Tibial nerve (tissue), 4 donors: ENCODE data around the gene TFB1M. TPM values are rescaled to one million over a fixed set of nuclear protein-coding genes. Genes with fewer than 3 reads are reported as not detected.
A peak's percentile ranks its signal among the peaks of the same experiment; 100 is the strongest.

ENCODE experiments used
- DNase-seq, 2 donors: peaks; one replicate each; pipeline ENCODE4 v3.0.0-alpha.2; 2019; ENCODE audit warnings: low spot score in 2 of 2
- H3K27ac ChIP-seq, 4 donors: fragments of 200-600 bp; sonication (generic) in 3 of 4; one replicate each; pipeline ENCODE4 v1.5.1; 2017 to 2019; ENCODE audit warnings: mild to moderate bottlenecking in 1 of 4
- H3K27me3 ChIP-seq, 2 donors: fragments of 200-600 bp; sonication (generic) in 1 of 2; one replicate each; pipeline versions ENCODE4 v1.5.1 to v1.6.0; 2017 to 2019
- H3K36me3 ChIP-seq, 3 donors: fragments of 200-600 bp; sonication (generic); one replicate each; pipeline ENCODE4 v1.5.1; 2018 to 2019
- H3K4me1 ChIP-seq, 4 donors: fragments of 200-600 bp; sonication (generic) in 3 of 4; one replicate each; pipeline ENCODE4 v1.5.1; 2017 to 2019
- H3K4me3 ChIP-seq, 4 donors: fragments of 200-600 bp; sonication (generic) in 3 of 4; one replicate each; pipeline ENCODE4 v1.5.1; 2017 to 2019; ENCODE audit warnings: mild to moderate bottlenecking in 1 of 4, moderate library complexity in 1 of 4
- H3K9me3 ChIP-seq, 4 donors: fragments of 200-600 bp; sonication (generic) in 3 of 4; one replicate each; pipeline ENCODE4 v1.5.1; 2017 to 2019
- EP300 ChIP-seq, 2 donors: sonication (generic); formaldehyde crosslinking; IDR thresholded peaks; one replicate each; pipeline ENCODE4 v1.6.1; 2017; ENCODE audit warnings: antibody characterized with exemption in 2 of 2, mild to moderate bottlenecking in 1 of 2
- POLR2A ChIP-seq, 2 donors: fragments of 450-650 bp; IDR thresholded peaks; one replicate each; pipeline ENCODE4 v1.6.1; 2017; ENCODE audit warnings: antibody characterized with exemption in 2 of 2, mild to moderate bottlenecking in 2 of 2, moderate library complexity in 2 of 2
- WGBS, 2 donors: methylation state at CpG; one replicate each; pipeline ENCODE4 v1.1.5; 2018; 5-methylcytosine and 5-hydroxymethylcytosine counted together
- total RNA-seq, 4 donors: library from RNA; depleted of rRNA; stranded (reverse); fragments of >200 nt; gene quantifications; one replicate each; pipeline ENCODE4 v1.1.0, GENCODE V29; 2016
- TF ChIP-seq, protein P1 (sequence below), 5 experiments: fragments of 200-600 bp in 3 of 5; fragments of 450-650 bp in 2 of 5; sonication (generic) in 3 of 5; IDR thresholded peaks; one replicate each; pipeline ENCODE4 v1.5.1; 2016 to 2019; ENCODE audit warnings: antibody characterized with exemption in 5 of 5, mild to moderate bottlenecking in 3 of 5, moderate library complexity in 2 of 5

TFB1M gene
- total RNA-seq, 4 donors from 2014 or later, result 21.4 to 52.7 (median 22.1) TPM

DNA sequence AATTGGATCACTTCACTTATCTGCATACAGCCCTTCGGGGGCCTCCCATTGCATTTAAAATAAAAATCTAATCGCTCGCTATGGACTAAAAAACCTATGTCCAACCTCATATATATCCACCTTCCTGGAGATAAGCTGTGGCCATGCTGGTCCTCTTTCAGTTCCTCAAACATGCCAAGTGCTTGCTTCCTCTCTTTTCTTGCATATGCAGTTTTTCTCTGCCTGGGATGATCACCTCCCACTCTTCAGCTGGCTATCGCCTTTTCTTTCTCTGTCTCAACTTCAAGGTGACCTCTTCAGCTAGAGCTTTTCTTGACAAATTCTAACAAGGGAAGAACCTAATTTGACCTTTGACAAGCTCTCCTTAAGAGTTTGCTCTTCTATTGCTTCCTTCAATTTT is 5.6 kb upstream of the TFB1M start:
- H3K4me3 ChIP-seq, result no peak overlapping the region

DNA sequence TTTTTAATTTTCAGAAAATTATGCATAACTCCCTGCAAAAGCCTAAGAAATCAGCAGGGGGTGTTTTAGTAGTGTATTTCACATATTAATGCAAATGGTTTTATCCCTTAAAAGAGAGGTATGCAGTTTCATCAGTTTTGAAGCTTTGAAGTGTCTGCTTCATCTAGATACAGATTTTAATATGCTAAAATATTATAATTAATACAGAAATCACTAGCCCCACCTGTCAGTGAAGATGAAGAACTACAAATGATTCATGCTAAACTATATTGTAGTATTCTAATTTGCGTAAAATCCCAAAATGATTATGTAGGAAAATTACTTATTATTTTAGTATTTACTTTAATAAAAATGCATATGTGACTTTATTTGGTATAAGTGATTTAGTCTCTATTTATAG is 2.9 kb upstream of the TFB1M start:
- no peak overlapping the region for H3K27ac ChIP-seq
- DNase-seq, result no peak
- no peaks in the 10 kb centered on the region for H3K27me3 ChIP-seq
- no peak for TF ChIP-seq POLR2A (IDR thresholded peaks at IDR 0.05)
- TF ChIP-seq, protein P1, sequence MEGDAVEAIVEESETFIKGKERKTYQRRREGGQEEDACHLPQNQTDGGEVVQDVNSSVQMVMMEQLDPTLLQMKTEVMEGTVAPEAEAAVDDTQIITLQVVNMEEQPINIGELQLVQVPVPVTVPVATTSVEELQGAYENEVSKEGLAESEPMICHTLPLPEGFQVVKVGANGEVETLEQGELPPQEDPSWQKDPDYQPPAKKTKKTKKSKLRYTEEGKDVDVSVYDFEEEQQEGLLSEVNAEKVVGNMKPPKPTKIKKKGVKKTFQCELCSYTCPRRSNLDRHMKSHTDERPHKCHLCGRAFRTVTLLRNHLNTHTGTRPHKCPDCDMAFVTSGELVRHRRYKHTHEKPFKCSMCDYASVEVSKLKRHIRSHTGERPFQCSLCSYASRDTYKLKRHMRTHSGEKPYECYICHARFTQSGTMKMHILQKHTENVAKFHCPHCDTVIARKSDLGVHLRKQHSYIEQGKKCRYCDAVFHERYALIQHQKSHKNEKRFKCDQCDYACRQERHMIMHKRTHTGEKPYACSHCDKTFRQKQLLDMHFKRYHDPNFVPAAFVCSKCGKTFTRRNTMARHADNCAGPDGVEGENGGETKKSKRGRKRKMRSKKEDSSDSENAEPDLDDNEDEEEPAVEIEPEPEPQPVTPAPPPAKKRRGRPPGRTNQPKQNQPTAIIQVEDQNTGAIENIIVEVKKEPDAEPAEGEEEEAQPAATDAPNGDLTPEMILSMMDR (IDR thresholded peaks at IDR 0.05), result peak in 2 of 5 experiments; percentile 16 to 20
- H3K4me3 ChIP-seq, result no peak overlapping the region
- WGBS, 2 donors, result 74 to 82% methylated on average over 1 of the region's 1 CpG
- H3K4me1 ChIP-seq, result peaks cover 0 to 19% (median 8%) of the 10 kb centered on the region in 4 donors
- no peaks in the 10 kb centered on the region for H3K36me3 ChIP-seq
- H3K9me3 ChIP-seq, result no peaks in the 10 kb centered on the region

More for the DNA sequence above, 5.6 kb upstream of the TFB1M start:
- Histone ChIP-seq H3K4me1 (peaks cover 0 to 9% (median 4%) of the 10 kb centered on the region in 4 donors), H3K27me3 (no peaks in the 10 kb centered on the region), H3K27ac (no peak overlapping the region), H3K36me3 (no peaks in the 10 kb centered on the region), H3K9me3 (no peaks in the 10 kb centered on the region)
- TF ChIP-seq EP300 (IDR thresholded peaks at IDR 0.05) (no peak), POLR2A (IDR thresholded peaks at IDR 0.05) (no peak)
- TF ChIP-seq, protein P1 (IDR thresholded peaks at IDR 0.05), result no peak
- WGBS, 2 donors, result 86 to 92% methylated on average over 4 of the region's 4 CpGs
- DNase-seq, result no peak

DNA sequence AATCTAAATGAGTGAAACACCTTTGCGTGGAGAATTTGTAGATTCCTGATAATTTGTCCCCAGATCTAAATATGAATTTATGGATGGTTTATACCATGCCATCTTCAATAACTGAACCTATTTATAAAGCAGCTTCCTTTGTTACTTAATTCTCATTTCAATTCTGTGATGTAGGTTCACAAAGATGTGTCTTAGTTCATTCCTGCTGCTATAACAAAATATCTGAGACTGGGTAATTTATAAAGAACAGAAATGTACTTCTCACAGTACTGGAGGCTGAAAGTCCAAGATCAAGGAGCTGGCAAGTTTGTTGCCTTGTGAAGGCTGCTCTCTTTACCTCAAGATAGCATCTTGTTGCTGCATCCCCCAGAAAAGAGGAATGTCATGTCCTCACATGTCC is 2.1 kb upstream of the TFB1M start:
- H3K27ac ChIP-seq, result no peak overlapping the region
- 92 to 94% methylated on average over 1 of the region's 1 CpG for WGBS, 2 donors
- no peaks in the 10 kb centered on the region for H3K27me3 ChIP-seq
- DNase-seq, result no peak
- H3K4me1 ChIP-seq, result peaks cover 0 to 19% (median 8%) of the 10 kb centered on the region in 4 donors
- no peaks in the 10 kb centered on the region for H3K9me3 ChIP-seq
- no peak overlapping the region for H3K4me3 ChIP-seq
- H3K36me3 ChIP-seq, result no peaks in the 10 kb centered on the region
- TF ChIP-seq, protein P1 (IDR thresholded peaks at IDR 0.05), result no peak
- TF ChIP-seq POLR2A (IDR thresholded peaks at IDR 0.05) (no peak), EP300 (IDR thresholded peaks at IDR 0.05) (no peak)

DNA sequence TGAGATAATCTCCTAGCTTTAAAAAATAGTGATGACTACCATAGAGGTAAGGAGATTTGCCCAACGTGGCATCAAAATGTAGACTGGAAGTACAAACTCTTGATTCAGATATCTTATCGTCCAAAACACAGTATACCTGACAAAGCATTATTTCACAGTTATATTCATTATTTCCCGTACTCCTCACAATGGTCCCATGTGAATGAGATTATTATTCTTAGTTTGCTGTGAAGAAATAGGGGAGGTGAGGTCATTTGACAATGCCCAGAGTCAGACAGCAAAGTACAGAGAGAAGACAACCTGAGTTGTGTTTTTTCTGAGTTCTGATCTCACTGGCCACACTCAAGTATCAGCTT is 1.2 kb upstream of the TFB1M start:
- Histone ChIP-seq H3K4me1 (peaks cover 0 to 19% (median 8%) of the 10 kb centered on the region in 4 donors), H3K27ac (peak overlapping the region; percentile 70 to 94 (median 82))
- TF ChIP-seq EP300 (IDR thresholded peaks at IDR 0.05) (no peak), POLR2A (IDR thresholded peaks at IDR 0.05) (no peak)
- TF ChIP-seq, protein P1 (IDR thresholded peaks at IDR 0.05), result no peak

DNA sequence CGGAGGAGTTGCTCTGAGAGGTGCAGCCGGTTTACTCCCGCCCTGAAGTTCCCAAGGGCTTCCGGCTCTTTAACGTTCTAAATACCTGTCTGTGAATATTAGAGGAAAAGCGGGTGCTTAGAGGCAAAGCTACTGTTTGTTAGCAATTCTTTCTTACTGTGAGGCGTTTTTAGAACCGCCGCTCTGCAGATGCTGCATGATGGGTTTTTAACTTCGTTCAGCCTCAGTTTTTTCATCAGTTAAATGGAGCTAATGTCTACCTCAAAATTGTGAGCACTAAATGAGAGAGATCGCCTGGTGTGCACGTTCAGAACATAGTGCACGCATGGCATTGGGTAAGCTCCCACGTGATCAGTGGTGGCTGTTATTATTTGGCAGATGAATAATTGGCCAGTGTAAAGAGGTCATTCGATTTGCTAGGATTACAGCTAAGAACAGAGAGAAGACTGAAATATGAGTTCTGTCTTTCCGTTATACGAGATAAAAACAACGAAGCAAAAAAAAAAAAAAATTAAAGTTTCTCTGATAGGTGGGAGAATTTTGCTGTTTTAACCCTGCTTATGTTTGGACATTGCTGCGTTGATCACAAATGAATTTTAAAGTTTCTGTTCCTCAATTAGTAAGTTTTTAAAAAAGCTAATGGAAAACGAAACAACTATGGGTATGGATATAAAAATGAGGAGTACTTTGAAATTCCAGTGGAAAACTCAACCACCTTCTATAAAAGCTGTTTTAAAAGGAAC is 660 bp upstream of the TFB1M start:
- Histone ChIP-seq H3K4me3 (peak overlapping the region; percentile 71 to 81 (median 78)), H3K36me3 (peaks cover 0 to 10% (median 0%) of the 10 kb centered on the region in 3 donors), H3K27me3 (no peaks in the 10 kb centered on the region), H3K27ac (peak overlapping the region; percentile 70 to 94 (median 82)), H3K9me3 (no peaks in the 10 kb centered on the region), H3K4me1 (peaks cover 0 to 19% (median 8%) of the 10 kb centered on the region in 4 donors)
- WGBS, 2 donors, result 1 to 2% methylated on average over 20 of the region's 20 CpGs
- TF ChIP-seq POLR2A (IDR thresholded peaks at IDR 0.05) (no peak), EP300 (IDR thresholded peaks at IDR 0.05) (no peak)
- TF ChIP-seq, protein P1 (IDR thresholded peaks at IDR 0.05), result no peak
- peak; percentile 41 to 73 for DNase-seq

More for the DNA sequence above, 1.2 kb upstream of the TFB1M start:
- no peak for DNase-seq
- Histone ChIP-seq H3K9me3 (no peaks in the 10 kb centered on the region), H3K27me3 (no peaks in the 10 kb centered on the region), H3K4me3 (peak overlapping the region; percentile 71 to 81 (median 78)), H3K36me3 (peaks cover 0 to 5% (median 0%) of the 10 kb centered on the region in 3 donors)
- 19 to 21% methylated on average over 3 of the region's 3 CpGs for WGBS, 2 donors
